Peyer's patch (tissue), 4 donors: ENCODE measurements around the gene ABCC6. TPM values are rescaled to one million over a fixed set of nuclear protein-coding genes. Genes with fewer than 3 reads are reported as not detected.

Experiments
- DNase-seq, 3 donors: peaks; one replicate each; pipeline ENCODE4 v3.0.0-alpha.2; 2017 to 2019
- H3K27ac ChIP-seq, 4 donors: fragments of 200-600 bp; sonication (generic); one replicate each; pipeline ENCODE4 v1.5.1; 2016 to 2019
- H3K27me3 ChIP-seq, 2 donors: fragments of 200-600 bp; sonication (generic); one replicate each; pipeline ENCODE4 v1.5.1; 2019
- H3K36me3 ChIP-seq, 3 donors: fragments of 200-600 bp; sonication (generic); one replicate each; pipeline ENCODE4 v1.5.1; 2016 to 2019
- H3K4me1 ChIP-seq, 4 donors: fragments of 200-600 bp; sonication (generic); one replicate each; pipeline ENCODE4 v1.5.1; 2016 to 2019
- H3K4me3 ChIP-seq, 4 donors: fragments of 200-600 bp; sonication (generic); 1 replicate in 3 of 4; 2 replicates in 1 of 4; pipeline ENCODE4 v1.5.1; 2016 to 2019; ENCODE audit warnings: mild to moderate bottlenecking in 1 of 4
- H3K9me3 ChIP-seq, 4 donors: fragments of 200-600 bp; sonication (generic); one replicate each; pipeline ENCODE4 v1.5.1; 2016 to 2019; ENCODE audit warnings: mild to moderate bottlenecking in 1 of 4
- POLR2A ChIP-seq, 2 donors: fragments of 450-650 bp; IDR thresholded peaks; one replicate each; pipeline ENCODE4 v1.5.1; 2017; ENCODE audit warnings: antibody characterized with exemption in 2 of 2, mild to moderate bottlenecking in 2 of 2, moderate library complexity in 2 of 2
- total RNA-seq, 4 donors: library from RNA; depleted of rRNA; stranded (reverse); fragments of >200 nt; gene quantifications; one replicate each; pipeline ENCODE4 v1.1.0, GENCODE V29; 2016
- TF ChIP-seq, protein P1 (sequence below), 6 experiments: fragments of 450-650 bp in 4 of 6; fragments of 200-600 bp in 2 of 6; sonication (generic) in 1 of 6; IDR thresholded peaks; one replicate each; pipeline ENCODE4 v1.5.1; 2017 to 2019; ENCODE audit warnings: antibody characterized with exemption in 6 of 6, mild to moderate bottlenecking in 3 of 6, moderate library complexity in 1 of 6

Gene ABCC6
- total RNA-seq, 4 donors from 2014 or later = 12.4 to 113 (median 76.2) TPM

DNA sequence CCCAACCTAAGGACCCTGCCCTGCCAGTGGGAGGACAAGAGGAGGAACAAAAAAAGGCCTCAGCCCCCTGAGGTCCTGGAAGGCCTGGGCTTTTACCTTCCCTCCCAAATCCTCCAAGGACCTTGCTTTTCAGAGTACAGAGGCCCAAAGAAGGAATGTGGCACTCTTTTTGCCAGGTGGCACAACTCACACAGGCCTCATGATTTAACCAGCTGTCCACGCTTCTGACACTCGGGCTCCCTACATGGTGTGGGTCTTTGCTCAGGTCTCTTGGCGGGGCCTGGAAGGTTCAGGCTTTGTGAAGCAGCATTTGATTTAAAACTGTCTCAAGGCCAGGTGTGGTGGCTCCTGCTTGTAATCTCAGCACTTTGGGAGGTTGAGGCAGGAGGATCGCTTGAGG lies 120.6 kb downstream of the ABCC6 start:
- Histone ChIP-seq H3K9me3 (no peaks in the 10 kb centered on the region), H3K36me3 (peaks cover 0 to 51% (median 0%) of the 10 kb centered on the region in 3 donors), H3K4me3 (no peak overlapping the region), H3K4me1 (no peaks in the 10 kb centered on the region), H3K27ac (no peak overlapping the region), H3K27me3 (no peaks in the 10 kb centered on the region)
- no peak for DNase-seq
- no peak for TF ChIP-seq POLR2A (IDR thresholded peaks at IDR 0.05)
- TF ChIP-seq, protein P1, sequence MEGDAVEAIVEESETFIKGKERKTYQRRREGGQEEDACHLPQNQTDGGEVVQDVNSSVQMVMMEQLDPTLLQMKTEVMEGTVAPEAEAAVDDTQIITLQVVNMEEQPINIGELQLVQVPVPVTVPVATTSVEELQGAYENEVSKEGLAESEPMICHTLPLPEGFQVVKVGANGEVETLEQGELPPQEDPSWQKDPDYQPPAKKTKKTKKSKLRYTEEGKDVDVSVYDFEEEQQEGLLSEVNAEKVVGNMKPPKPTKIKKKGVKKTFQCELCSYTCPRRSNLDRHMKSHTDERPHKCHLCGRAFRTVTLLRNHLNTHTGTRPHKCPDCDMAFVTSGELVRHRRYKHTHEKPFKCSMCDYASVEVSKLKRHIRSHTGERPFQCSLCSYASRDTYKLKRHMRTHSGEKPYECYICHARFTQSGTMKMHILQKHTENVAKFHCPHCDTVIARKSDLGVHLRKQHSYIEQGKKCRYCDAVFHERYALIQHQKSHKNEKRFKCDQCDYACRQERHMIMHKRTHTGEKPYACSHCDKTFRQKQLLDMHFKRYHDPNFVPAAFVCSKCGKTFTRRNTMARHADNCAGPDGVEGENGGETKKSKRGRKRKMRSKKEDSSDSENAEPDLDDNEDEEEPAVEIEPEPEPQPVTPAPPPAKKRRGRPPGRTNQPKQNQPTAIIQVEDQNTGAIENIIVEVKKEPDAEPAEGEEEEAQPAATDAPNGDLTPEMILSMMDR (IDR thresholded peaks at IDR 0.05) = no peak

- no peak overlapping the region for H3K27ac ChIP-seq
- H3K36me3 ChIP-seq = peaks cover 0 to 46% (median 0%) of the 10 kb centered on the region in 3 donors
- H3K4me3 ChIP-seq = no peak overlapping the region
- DNase-seq = no peak
- H3K9me3 ChIP-seq = no peaks in the 10 kb centered on the region
- peaks cover 0 to 10% (median 0%) of the 10 kb centered on the region in 4 donors for H3K4me1 ChIP-seq
- H3K27me3 ChIP-seq = no peaks in the 10 kb centered on the region
- no peak for TF ChIP-seq POLR2A (IDR thresholded peaks at IDR 0.05)
- TF ChIP-seq, protein P1 (IDR thresholded peaks at IDR 0.05) = no peak
Observed at GRCh38 chr16:16101585-16101984, 121.7 kb downstream of the ABCC6 start.

GRCh38 chr16:16100631-16101030 lies 122.7 kb downstream of the ABCC6 start:
- DNase-seq = peak in 1 of 3 donors; percentile 25
- H3K4me3 ChIP-seq = no peak overlapping the region
- no peak overlapping the region for H3K27ac ChIP-seq
- H3K36me3 ChIP-seq = peaks cover 0 to 45% (median 0%) of the 10 kb centered on the region in 3 donors
- H3K4me1 ChIP-seq = peaks cover 0 to 20% (median 0%) of the 10 kb centered on the region in 4 donors
- TF ChIP-seq, protein P1 (IDR thresholded peaks at IDR 0.05) = no peak
- no peak for TF ChIP-seq POLR2A (IDR thresholded peaks at IDR 0.05)
- no peaks in the 10 kb centered on the region for H3K27me3 ChIP-seq
- no peaks in the 10 kb centered on the region for H3K9me3 ChIP-seq

DNA sequence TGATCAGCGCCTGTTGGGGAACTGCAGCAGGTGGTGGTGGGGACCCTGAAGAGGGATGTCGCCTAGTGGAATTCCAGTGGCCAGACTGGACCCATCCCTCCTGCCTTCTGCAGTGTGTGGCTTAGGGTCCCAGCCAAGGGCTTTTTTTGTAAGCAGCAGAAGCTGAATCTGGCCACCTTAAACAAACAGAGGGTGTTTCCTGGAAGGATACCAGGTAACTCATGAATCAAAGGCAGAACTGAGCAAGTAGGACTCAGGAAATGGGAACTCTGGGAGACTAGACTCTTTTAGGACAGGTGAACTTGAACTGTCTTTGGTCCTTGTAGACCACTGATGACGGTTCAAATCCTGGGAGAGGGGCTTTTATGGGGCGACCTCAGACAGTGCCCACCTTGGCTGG lies 124.0 kb downstream of the ABCC6 start:
- Histone ChIP-seq H3K4me1 (peaks cover 0 to 22% (median 0%) of the 10 kb centered on the region in 4 donors), H3K36me3 (peaks cover 0 to 33% (median 0%) of the 10 kb centered on the region in 3 donors), H3K4me3 (no peak overlapping the region), H3K9me3 (no peaks in the 10 kb centered on the region), H3K27me3 (no peaks in the 10 kb centered on the region), H3K27ac (no peak overlapping the region)
- DNase-seq = no peak
- TF ChIP-seq, protein P1 (IDR thresholded peaks at IDR 0.05) = no peak
- TF ChIP-seq POLR2A (IDR thresholded peaks at IDR 0.05) = no peak

Other genes starting within 250 kb of the ABCC6 start
- 10 to 100 TPM; 28.1 to 70.4 (median 51.1) TPM for gene NOMO3, start 9.0 kb upstream of the ABCC6 start, total RNA-seq
- 1 to 10 TPM in 2 of 4 donors, not detected in 2; 4.6 to 9.0 TPM for gene NPIPA7, start 155.6 kb upstream of the ABCC6 start, total RNA-seq